K562 (cell line): Measurements from ENCODE around the gene UBASH3B. TPM values are rescaled to one million over a fixed set of nuclear protein-coding genes. Genes with fewer than 3 reads are reported as not detected.

Experiments
- ATF2 ChIP-seq: sonication (generic); formaldehyde crosslinking; IDR thresholded peaks from 2 replicates; pipeline ENCODE4 v1.8.1; 2022; ENCODE audit warnings: missing genetic modification reagents
- DEAF1 ChIP-seq: fragments of 450-650 bp; formaldehyde crosslinking; IDR thresholded peaks from 2 replicates; pipeline ENCODE4 v1.4.0; 2020; ENCODE audit warnings: mild to moderate bottlenecking, moderate library complexity
- DIDO1 ChIP-seq: fragments of 450-650 bp; IDR thresholded peaks from 2 replicates; pipeline ENCODE4 v1.6.1; 2016; ENCODE audit warnings: low read depth, missing biosample characterization, missing genetic modification characterization
- ELK3 ChIP-seq: fragments of 450-650 bp; formaldehyde crosslinking; IDR thresholded peaks from 2 replicates; pipeline ENCODE4 v1.4.0; 2020; ENCODE audit warnings: mild to moderate bottlenecking
- FOXK2 ChIP-seq, 2 experiments: fragments of 450-650 bp; IDR thresholded peaks in 1 of 2; conservative IDR thresholded peaks in 1 of 2; 2 replicates each; pipeline ENCODE4 v1.6.1; 2016; ENCODE audit warnings: low read depth in 2 of 2, mild to moderate bottlenecking in 1 of 2
- PKNOX1 ChIP-seq: fragments of 450-650 bp; IDR thresholded peaks from 2 replicates; pipeline ENCODE4 v1.6.1; 2016
- PRMT5 ChIP-seq: sonication (generic); formaldehyde crosslinking; IDR thresholded peaks from 2 replicates; pipeline ENCODE4 v1.5.0; 2020; ENCODE audit warnings: missing genetic modification reagents
- ZNF436 ChIP-seq: fragments of 250-450, 450-650 bp; sonication (Bioruptor Pico); formaldehyde crosslinking; IDR thresholded peaks from 2 replicates; pipeline ENCODE4 v1.7.0; 2020; ENCODE audit warnings: mild to moderate bottlenecking
- polyA plus RNA-seq, 8 experiments: library from polyadenylated mRNA; depleted of rRNA in 4 of 8; stranded (reverse) in 5 of 8; unstranded in 3 of 8; fragments of >200 nt; fragmentation: Nextera tagmentation in 2 of 8; fragmentation: Illumina TruSeq in 1 of 8; extraction: Ambion mirVana in 2 of 8; extraction: Trizol in 1 of 8; gene quantifications; 2 replicates each; pipeline versions ENCODE4 v1.2.1 to v1.2.3, GENCODE V29; 2011 to 2014; ENCODE audit warnings: inconsistent platforms in 1 of 8, missing spikeins in 1 of 8
- total RNA-seq, 7 experiments: library from RNA; depleted of rRNA in 6 of 7; stranded (reverse); fragments of >200 nt in 6 of 7; fragmentation: Illumina TruSeq in 2 of 7; extraction: Trizol in 2 of 7; gene quantifications; 2 replicates each; pipeline versions ENCODE4 v1.2.1 to v1.2.3, GENCODE V29; 2011 to 2021; ENCODE audit warnings: low replicate concordance in 1 of 7

UBASH3B gene
- total and polyA plus RNA-seq, 9 of the 15 experiments (the other 6 are each of a cell fraction or from before 2014, with no cell fraction given) = 0.01 to 0.31 (median 0.08) TPM; not detected in 2

- TF ChIP-seq PKNOX1 (no peak), ELK3 (CRISPR knock-in tag) (no peak), FOXK2 (conservative IDR thresholded peaks at IDR 0.05 in 1 of 2, IDR thresholded peaks at IDR 0.05 in 1 of 2; ENCODE audit: low read depth in 2 of 2) (no peak), DIDO1 (tag) (no peak), ZNF436 (CRISPR knock-in tag) (no peak), ATF2 (CRISPR knock-in tag) (no peak), DEAF1 (no peak), PRMT5 (CRISPR knock-in tag) (no peak)
Measured at GRCh38 chr11:122809866-122810265, 154.3 kb downstream of the UBASH3B start (continued).
